HepG2 (cell line): Measurements from ENCODE around the gene SLC25A15. TPM values are rescaled to one million over a fixed set of nuclear protein-coding genes. Genes with fewer than 3 reads are reported as not detected.

Experiments used
- EED ChIP-seq: sonication (generic); formaldehyde crosslinking; IDR thresholded peaks from 2 replicates; pipeline ENCODE4 v1.5.0; 2020; ENCODE audit warnings: mild to moderate bottlenecking, missing genetic modification reagents
- MAFK ChIP-seq, 2 experiments: IDR thresholded peaks in 1 of 2; conservative IDR thresholded peaks in 1 of 2; 2 replicates each; pipeline ENCODE4 v1.6.1; 2011; ENCODE audit warnings: improper control_type of control experiment in 2 of 2, low read length in 2 of 2
- MIER2 ChIP-seq: IDR thresholded peaks from 2 replicates; pipeline ENCODE4 v1.6.1; 2016; ENCODE audit warnings: missing biosample characterization, missing genetic modification reagents
- PHF5A ChIP-seq: IDR thresholded peaks from one replicate; pipeline ENCODE4 v1.6.1; 2018; ENCODE audit warnings: low read depth, missing genetic modification reagents; ENCODE audit not compliant: unreplicated experiment
- POGZ ChIP-seq: sonication (generic); formaldehyde crosslinking; IDR thresholded peaks from 2 replicates; pipeline ENCODE4 v1.4.0; 2020; ENCODE audit warnings: mild to moderate bottlenecking, missing genetic modification reagents
- PRPF4 ChIP-seq: fragments of 200-400 bp; formaldehyde crosslinking; IDR thresholded peaks from 2 replicates; pipeline ENCODE4 v1.6.1; 2016; ENCODE audit warnings: low read length, low read depth; ENCODE audit not compliant: poor library complexity, severe bottlenecking
- SRSF4 ChIP-seq: fragments of 200-400 bp; formaldehyde crosslinking; IDR thresholded peaks from one replicate; pipeline ENCODE4 v1.6.1; 2018; ENCODE audit warnings: mild to moderate bottlenecking, low read depth, low read length, moderate library complexity; ENCODE audit not compliant: poor library complexity, severe bottlenecking
- ZKSCAN8 ChIP-seq: IDR thresholded peaks from 2 replicates; pipeline ENCODE4 v1.6.1; 2016; ENCODE audit warnings: borderline replicate concordance, missing genetic modification reagents, missing compliant biosample characterization
- ZNF30 ChIP-seq: sonication (generic); formaldehyde crosslinking; IDR thresholded peaks from 2 replicates; pipeline ENCODE4 v1.5.0; 2020; ENCODE audit warnings: mild to moderate bottlenecking, missing genetic modification reagents
- ZNF547 ChIP-seq: sonication (generic); formaldehyde crosslinking; IDR thresholded peaks from 2 replicates; pipeline ENCODE4 v1.5.1; 2020; ENCODE audit warnings: mild to moderate bottlenecking, missing genetic modification reagents
- ZNF614 ChIP-seq: IDR thresholded peaks from 2 replicates; pipeline ENCODE4 v1.6.1; 2018; ENCODE audit warnings: missing biosample characterization, missing genetic modification reagents, inconsistent platforms, borderline replicate concordance
- ZNF766 ChIP-seq: sonication (generic); formaldehyde crosslinking; IDR thresholded peaks from 2 replicates; pipeline ENCODE4 v1.5.0; 2020; ENCODE audit warnings: missing genetic modification reagents, borderline replicate concordance
- polyA plus RNA-seq, 8 experiments: library from polyadenylated mRNA; depleted of rRNA in 3 of 8; stranded (reverse) in 7 of 8; unstranded in 1 of 8; fragments of >200 nt; fragmentation: Illumina TruSeq in 4 of 8; extraction: Trizol in 4 of 8; gene quantifications; 2 replicates each; pipeline versions ENCODE4 v1.2.1 to v1.2.3, GENCODE V29; 2011 to 2016; ENCODE audit warnings: low read depth in 4 of 8, missing spikeins in 1 of 8, mixed read lengths in 1 of 8; ENCODE audit not compliant: insufficient read depth in 1 of 8
- total RNA-seq, 5 experiments: library from RNA; depleted of rRNA; stranded (reverse); fragments of >200 nt; fragmentation: Illumina TruSeq; extraction: Trizol; gene quantifications; 2 replicates each; pipeline ENCODE4 v1.2.3, GENCODE V29; 2016; ENCODE audit warnings: low read depth in 1 of 5
- TF ChIP-seq, protein P1 (sequence below): sonication (generic); formaldehyde crosslinking; IDR thresholded peaks from 2 replicates; pipeline ENCODE4 v1.5.0; 2020; ENCODE audit warnings: mild to moderate bottlenecking, missing genetic modification reagents
- TF ChIP-seq, protein P2 (sequence below): sonication (generic); formaldehyde crosslinking; IDR thresholded peaks from 2 replicates; pipeline ENCODE4 v1.4.0; 2020; ENCODE audit warnings: missing genetic modification reagents
- TF ChIP-seq, protein P3 (sequence below): sonication (generic); formaldehyde crosslinking; IDR thresholded peaks from 2 replicates; pipeline ENCODE4 v1.5.1; 2020; ENCODE audit warnings: mild to moderate bottlenecking, missing genetic modification reagents
- TF ChIP-seq, protein P4 (sequence below): sonication (generic); formaldehyde crosslinking; IDR thresholded peaks from 2 replicates; pipeline ENCODE4 v1.5.0; 2020; ENCODE audit warnings: mild to moderate bottlenecking, missing genetic modification reagents
- TF ChIP-seq, protein P5 (sequence below): IDR thresholded peaks from 2 replicates; pipeline ENCODE4 v1.6.1; 2016; ENCODE audit warnings: low read depth
- TF ChIP-seq, protein P6 (sequence below): IDR thresholded peaks from 2 replicates; pipeline ENCODE4 v1.6.1; 2016; ENCODE audit warnings: missing biosample characterization, missing genetic modification reagents, low read depth

SLC25A15 gene
- total and polyA plus RNA-seq, 2 of the 13 experiments (the other 11 are each of a cell fraction or from before 2014, with no cell fraction given), result 17.3 to 39.1 TPM

DNA sequence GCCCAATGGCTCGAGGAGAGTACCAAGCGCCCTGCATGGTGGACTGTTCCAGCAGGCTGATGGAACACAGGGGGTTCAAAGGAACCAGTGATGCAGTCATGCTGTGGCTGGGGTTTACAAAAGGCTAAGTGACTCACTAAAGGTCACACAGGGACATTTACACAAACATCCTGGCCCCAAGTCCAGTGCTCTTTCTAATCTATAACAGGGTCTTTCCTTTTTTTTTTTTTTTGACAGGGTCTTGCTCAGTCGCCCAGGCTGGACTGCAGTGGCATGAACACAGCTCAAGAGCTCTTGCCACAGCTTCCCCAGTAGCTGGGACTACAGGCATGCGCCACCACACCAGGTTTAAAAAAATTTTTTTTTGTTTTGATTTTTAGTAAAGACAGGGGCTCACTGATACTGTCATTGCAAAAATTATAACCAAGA lies 2.8 kb upstream of the SLC25A15 start (continued):
- TF ChIP-seq PRPF4 (no peak), ZNF614 (CRISPR knock-in tag) (peak; percentile 41; the same call in 1 of the 2 replicates), ZNF766 (no peak), ZKSCAN8 (no peak), ZNF547 (no peak; the same call in 1 of the 2 replicates), MIER2 (CRISPR knock-in tag) (no peak), ZNF30 (CRISPR knock-in tag) (no peak), EED (CRISPR knock-in tag) (no peak), MAFK (conservative IDR thresholded peaks at IDR 0.05 in 1 of 2, IDR thresholded peaks at IDR 0.05 in 1 of 2; ENCODE audit: low read length in 2 of 2) (no peak), SRSF4 (no peak), POGZ (peak; percentile 63; the same call in 1 of the 2 replicates), PHF5A (peak; percentile 86)
- TF ChIP-seq, protein P1, sequence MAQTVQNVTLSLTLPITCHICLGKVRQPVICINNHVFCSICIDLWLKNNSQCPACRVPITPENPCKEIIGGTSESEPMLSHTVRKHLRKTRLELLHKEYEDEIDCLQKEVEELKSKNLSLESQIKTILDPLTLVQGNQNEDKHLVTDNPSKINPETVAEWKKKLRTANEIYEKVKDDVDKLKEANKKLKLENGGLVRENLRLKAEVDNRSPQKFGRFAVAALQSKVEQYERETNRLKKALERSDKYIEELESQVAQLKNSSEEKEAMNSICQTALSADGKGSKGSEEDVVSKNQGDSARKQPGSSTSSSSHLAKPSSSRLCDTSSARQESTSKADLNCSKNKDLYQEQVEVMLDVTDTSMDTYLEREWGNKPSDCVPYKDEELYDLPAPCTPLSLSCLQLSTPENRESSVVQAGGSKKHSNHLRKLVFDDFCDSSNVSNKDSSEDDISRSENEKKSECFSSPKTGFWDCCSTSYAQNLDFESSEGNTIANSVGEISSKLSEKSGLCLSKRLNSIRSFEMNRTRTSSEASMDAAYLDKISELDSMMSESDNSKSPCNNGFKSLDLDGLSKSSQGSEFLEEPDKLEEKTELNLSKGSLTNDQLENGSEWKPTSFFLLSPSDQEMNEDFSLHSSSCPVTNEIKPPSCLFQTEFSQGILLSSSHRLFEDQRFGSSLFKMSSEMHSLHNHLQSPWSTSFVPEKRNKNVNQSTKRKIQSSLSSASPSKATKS (CRISPR knock-in tag), result no peak
- TF ChIP-seq, protein P2, sequence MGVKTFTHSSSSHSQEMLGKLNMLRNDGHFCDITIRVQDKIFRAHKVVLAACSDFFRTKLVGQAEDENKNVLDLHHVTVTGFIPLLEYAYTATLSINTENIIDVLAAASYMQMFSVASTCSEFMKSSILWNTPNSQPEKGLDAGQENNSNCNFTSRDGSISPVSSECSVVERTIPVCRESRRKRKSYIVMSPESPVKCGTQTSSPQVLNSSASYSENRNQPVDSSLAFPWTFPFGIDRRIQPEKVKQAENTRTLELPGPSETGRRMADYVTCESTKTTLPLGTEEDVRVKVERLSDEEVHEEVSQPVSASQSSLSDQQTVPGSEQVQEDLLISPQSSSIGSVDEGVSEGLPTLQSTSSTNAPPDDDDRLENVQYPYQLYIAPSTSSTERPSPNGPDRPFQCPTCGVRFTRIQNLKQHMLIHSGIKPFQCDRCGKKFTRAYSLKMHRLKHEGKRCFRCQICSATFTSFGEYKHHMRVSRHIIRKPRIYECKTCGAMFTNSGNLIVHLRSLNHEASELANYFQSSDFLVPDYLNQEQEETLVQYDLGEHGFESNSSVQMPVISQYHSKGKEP (CRISPR knock-in tag), result no peak
- TF ChIP-seq, protein P3, sequence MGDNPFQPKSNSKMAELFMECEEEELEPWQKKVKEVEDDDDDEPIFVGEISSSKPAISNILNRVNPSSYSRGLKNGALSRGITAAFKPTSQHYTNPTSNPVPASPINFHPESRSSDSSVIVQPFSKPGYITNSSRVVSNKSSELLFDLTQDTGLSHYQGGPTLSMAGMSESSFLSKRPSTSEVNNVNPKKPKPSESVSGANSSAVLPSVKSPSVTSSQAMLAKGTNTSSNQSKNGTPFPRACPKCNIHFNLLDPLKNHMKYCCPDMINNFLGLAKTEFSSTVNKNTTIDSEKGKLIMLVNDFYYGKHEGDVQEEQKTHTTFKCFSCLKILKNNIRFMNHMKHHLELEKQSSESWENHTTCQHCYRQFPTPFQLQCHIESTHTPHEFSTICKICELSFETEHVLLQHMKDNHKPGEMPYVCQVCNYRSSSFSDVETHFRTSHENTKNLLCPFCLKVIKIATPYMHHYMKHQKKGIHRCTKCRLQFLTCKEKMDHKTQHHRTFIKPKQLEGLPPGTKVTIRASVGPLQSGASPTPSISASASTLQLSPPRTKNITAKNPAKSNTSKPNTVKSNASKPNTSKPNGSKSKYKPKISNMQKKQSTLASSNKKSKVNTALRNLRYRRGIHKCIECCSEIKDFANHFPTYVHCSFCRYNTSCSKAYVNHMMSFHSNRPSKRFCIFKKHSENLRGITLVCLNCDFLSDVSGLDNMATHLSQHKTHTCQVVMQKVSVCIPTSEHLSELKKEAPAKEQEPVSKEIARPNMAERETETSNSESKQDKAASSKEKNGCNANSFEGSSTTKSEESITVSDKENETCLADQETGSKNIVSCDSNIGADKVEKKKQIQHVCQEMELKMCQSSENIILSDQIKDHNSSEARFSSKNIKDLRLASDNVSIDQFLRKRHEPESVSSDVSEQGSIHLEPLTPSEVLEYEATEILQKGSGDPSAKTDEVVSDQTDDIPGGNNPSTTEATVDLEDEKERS (CRISPR knock-in tag), result no peak; the same call in 1 of the 2 replicates
- TF ChIP-seq, protein P4, sequence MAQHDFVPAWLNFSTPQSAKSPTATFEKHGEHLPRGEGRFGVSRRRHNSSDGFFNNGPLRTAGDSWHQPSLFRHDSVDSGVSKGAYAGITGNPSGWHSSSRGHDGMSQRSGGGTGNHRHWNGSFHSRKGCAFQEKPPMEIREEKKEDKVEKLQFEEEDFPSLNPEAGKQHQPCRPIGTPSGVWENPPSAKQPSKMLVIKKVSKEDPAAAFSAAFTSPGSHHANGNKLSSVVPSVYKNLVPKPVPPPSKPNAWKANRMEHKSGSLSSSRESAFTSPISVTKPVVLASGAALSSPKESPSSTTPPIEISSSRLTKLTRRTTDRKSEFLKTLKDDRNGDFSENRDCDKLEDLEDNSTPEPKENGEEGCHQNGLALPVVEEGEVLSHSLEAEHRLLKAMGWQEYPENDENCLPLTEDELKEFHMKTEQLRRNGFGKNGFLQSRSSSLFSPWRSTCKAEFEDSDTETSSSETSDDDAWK (CRISPR knock-in tag), result no peak
- TF ChIP-seq, protein P5, sequence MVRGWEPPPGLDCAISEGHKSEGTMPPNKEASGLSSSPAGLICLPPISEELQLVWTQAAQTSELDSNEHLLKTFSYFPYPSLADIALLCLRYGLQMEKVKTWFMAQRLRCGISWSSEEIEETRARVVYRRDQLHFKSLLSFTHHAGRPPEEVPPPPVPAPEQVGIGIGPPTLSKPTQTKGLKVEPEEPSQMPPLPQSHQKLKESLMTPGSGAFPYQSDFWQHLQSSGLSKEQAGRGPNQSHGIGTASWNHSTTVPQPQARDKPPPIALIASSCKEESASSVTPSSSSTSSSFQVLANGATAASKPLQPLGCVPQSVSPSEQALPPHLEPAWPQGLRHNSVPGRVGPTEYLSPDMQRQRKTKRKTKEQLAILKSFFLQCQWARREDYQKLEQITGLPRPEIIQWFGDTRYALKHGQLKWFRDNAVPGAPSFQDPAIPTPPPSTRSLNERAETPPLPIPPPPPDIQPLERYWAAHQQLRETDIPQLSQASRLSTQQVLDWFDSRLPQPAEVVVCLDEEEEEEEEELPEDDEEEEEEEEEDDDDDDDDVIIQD (CRISPR knock-in tag), result peak; percentile 60; the same call in 1 of the 2 replicates
- TF ChIP-seq, protein P6, sequence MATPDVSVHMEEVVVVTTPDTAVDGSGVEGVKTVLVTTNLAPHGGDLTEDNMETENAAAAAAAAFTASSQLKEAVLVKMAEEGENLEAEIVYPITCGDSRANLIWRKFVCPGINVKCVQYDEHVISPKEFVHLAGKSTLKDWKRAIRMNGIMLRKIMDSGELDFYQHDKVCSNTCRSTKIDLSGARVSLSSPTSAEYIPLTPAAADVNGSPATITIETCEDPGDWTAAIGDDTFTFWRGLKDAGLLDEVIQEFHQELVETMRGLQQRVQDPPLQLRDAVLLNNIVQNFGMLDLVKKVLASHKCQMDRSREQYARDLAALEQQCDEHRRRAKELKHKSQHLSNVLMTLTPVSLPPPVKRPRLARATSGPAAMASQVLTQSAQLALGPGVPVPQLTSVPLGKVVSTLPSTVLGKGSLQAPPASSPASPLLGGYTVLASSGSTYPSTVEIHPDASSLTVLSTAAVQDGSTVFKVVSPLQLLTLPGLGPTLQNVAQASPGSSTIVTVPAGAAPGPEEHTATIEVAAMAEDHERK (CRISPR knock-in tag), result no peak
